RCC 7860 (cell line): ENCODE data around the gene C1orf52.

Experiments used
- DNase-seq: peaks from one replicate; pipeline ENCODE4 v3.0.0-alpha.2; 2015; ENCODE audit warnings: low spot score
- FAIRE-seq: peaks from 2 replicates; lab custom pipeline; 2012; peaks lifted over from hg19 to GRCh38; lab: Jason Lieb, UNC

C1orf52 gene

DNA sequence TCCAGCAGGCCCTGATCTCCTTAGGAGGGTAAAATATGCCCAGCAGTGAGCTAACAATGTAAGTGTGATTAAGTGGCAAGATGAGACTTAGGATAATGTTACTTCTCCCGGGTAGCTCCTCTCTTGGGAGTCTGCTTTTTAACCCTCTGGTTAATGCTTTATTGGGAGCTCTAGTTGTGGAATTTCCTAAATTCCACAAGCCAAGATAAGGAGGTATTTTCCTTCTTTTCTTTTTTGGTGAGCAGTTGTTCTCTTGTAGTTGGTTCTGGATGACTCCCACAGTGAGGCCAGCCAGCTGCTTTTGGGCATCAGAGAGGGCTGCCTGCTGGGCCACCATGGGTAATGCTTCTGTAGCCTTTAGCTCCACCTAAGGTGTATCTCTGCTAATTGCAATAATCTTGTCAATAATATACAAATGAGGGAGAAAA is 19.3 kb downstream of the C1orf52 start:
- DNase-seq (no peak), FAIRE-seq (no peak)

DNA sequence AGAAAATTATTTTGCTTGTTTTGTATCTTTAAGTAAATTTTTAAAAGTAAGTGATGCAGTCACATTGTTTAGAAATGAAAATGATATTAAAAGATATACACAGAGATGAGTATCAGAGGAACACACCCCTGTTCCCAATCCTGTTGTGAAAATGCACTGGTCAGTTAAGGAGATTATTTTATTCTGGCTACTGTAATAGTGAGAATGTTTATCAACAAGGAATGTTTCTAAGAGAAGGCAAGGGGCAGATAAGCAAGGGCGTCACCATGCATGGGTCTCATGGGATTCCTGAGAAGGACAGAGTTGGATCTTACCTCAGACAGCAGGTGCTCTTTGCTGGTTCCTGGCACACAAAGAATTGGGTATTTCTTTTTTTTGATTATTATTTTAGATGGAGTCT is 21.8 kb downstream of the C1orf52 start:
- no peak for DNase-seq
- no peak for FAIRE-seq

DNA sequence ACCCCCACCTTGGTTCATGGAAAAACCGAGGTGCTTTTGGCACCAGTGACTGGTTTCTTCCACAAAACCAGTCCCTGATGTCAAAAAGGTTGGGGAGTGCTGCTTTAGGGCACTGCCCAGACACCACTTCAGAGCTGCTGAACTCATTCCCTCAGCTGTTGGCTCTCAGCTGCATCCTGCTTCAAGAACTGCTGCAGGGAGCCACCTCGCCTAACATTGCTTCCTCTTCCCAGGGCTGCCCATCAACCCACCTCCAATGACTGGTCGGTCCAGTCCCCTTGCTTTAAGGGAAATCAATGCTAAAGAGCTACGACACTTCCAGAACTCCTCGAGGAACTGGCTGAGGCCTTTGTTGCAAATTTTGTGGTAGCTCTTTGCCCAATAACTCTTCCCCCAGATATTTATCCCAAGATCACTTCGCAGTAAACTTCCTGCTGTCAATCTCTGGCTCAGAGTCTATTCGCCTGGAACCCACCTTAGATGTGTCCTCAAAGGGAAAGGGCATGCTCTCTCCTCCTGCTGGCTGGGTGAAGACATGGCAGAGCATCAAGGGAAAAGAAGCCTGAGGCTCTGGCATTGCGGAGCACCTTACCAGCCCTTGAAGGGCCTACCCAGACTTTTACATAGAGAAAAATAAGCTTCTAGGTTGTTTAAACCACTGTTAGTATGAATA is 29.0 kb downstream of the C1orf52 start:
- FAIRE-seq (no peak), DNase-seq (no peak)

DNA sequence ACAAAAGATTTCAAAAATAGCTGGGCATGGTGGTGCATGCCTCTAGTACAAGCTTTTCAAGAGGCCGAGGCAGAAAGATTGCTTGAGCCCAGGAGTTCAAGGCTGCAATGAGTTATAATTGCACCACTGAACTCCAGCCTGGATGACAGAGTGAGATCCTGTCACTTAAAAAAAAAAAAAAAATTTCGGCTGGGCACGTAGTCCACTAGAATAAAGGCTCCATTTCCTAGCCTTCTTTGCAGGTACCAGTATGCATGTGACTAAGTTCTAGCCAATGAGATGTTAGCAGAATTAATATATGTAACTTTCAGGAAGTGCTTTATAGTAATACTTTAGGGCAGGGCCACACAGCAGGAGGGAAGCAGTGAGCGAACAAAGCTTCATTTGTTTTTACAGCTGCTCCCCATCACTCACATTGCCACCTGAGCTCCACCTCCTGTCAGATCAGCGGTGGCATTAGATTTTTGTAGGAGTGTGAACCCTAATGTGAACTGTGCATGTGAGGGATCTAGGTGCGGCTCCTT is 29.8 kb downstream of the C1orf52 start:
- no peak for DNase-seq
- no peak for FAIRE-seq

DNA sequence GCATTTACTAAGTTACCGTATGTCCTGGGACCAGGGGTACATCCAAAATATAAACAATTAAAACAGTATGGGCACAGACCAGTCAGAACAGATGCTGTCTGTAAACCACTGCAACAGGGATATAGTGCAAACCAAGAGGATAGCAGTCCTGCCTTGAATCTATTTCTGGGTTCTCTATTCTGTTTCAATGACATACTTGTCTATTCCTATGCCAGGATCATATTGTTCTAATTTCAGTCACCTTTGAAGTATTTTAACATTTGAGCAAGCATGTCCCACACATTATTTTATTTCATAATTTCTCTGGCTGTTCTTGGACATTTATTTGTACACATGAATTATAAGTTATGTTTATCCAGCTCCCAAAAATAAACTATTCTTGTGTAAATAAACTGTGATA is 30.5 kb downstream of the C1orf52 start:
- FAIRE-seq (no peak), DNase-seq (no peak)

DNA sequence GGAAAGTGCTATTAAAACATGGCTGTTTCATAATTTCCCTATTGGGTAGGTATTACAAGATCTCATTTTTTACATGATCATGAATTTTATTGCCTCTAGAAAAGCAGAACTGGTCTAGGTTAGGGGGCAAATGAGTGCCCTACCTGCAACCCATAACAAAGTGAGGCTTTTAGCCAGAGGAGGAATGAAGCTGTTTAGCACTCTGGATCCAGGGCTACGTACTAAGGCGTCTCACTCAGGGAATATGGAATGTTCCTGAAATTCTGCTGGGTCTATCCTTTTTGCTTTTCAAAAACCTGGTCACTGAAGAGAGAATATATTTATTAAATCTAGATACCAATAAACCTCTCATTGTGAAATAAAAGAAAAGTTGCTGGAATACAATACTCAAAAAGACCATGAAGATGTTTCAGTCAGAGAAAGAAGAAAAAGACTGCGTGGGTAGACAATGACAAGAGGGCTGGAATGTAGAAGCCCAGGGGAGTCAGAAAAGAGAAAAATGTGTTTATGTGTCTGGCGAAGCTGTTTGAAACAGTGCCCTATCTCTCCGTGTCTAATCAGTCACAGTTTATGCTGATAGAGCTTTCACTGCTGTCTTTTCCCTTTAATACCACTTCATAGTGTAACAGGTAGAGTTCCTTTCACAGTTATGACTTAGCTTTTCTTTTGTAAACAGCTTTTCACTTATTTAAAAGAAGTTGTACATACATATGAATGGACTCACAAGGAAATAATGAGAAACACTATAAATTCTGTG is 33.7 kb downstream of the C1orf52 start:
- DNase-seq: no peak
- no peak for FAIRE-seq

DNA sequence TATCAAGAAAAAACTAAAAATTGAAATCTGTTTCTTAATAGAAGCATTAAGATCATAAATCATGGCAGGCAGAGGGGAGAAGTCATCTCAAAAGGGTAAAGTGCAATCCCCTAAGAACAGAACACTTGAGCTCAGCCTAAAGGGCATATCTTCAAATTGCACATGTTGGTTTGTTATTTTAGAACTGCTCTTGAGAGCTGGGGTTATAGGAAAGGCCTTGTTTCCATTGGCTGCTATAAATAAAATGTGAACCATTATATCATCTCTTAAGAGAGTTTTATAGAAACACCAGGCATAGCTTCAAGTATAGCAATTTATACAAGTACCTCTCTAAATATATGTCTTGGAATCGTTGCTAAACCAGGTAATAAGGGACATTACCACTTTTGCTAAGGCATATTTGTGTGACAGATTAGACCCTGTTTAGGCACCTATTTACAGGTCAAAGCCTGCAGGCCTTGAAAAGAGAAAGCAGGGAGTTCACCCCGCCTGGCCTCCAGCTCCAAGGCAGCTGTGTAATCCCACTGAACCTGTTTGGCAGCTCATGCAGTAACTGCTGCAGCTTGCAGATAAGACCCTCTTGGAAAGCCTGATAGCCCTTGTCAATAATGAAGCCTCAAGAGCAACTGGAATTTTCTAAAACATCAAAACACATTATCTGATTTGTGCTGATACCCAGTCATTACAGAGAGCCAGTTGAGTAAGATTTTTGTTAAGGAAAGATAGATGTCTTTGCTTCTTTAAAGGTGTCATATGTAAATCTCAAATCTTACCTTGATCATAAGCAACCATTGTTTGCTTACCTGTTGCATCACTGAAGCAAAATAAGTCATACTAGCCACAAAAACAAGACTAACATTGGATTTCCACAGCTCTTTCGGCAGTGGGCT is 34.5 kb downstream of the C1orf52 start:
- DNase-seq: no peak
- no peak for FAIRE-seq

DNA sequence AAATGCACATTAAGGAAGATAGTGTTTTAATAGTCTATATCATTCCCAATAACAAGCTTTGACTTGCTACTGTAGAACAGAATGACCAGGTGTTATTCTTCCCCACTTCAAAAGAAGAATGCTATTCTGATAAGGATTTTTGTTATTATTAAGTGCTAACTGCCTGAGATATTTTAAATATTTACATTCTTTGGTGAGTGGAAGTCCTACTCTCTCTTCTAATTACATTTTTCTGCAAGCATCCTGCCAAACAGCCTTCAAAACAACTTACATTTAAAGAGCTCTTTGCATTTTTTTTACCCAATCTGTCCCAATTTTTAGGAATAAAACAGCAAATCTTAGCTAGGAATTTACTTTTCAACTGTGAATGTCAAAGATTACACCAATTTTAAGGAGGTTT is 35.2 kb downstream of the C1orf52 start:
- DNase-seq (no peak), FAIRE-seq (no peak)

DNA sequence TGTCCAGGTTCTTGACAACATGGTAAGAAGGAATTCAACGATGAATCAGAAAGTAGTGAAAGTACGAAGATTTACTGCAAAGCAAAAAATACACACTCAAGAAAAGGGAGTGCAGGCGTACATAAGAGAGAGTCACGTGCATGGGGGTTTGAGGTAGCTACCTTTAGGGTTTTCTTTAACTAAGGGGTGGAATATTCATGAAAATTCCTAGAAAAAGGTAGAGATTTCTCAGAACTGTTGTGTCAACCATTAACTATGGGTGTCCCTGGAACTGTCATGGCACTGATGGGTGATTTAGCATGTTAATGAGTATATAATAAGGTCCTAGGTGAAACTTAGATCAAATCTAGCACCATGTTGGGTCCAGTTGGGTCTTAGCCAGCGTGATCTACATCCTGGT is 36.1 kb downstream of the C1orf52 start:
- FAIRE-seq (no peak), DNase-seq (no peak)

DNA sequence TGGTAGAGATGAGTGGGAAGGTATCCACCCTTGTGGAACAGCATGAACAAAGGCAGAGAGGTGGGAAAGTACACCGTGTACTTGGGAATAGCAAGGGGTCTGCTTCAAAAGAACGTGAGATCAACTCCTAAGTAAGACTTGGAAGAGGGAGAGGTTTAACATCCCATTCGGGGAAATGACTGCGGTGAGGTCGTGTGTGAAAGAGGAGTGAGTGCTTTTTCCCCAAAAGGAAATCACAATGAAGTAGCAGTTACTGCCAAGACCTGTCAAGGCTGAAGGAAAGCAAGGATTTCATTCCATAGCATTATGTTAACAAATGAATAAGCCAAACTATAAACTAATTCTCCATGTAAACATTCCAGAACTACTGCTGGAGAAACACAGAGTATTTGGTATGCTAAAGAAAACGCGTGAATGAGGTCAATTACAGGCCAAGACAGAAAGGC is 38.7 kb downstream of the C1orf52 start:
- FAIRE-seq (no peak), DNase-seq (no peak)

DNA sequence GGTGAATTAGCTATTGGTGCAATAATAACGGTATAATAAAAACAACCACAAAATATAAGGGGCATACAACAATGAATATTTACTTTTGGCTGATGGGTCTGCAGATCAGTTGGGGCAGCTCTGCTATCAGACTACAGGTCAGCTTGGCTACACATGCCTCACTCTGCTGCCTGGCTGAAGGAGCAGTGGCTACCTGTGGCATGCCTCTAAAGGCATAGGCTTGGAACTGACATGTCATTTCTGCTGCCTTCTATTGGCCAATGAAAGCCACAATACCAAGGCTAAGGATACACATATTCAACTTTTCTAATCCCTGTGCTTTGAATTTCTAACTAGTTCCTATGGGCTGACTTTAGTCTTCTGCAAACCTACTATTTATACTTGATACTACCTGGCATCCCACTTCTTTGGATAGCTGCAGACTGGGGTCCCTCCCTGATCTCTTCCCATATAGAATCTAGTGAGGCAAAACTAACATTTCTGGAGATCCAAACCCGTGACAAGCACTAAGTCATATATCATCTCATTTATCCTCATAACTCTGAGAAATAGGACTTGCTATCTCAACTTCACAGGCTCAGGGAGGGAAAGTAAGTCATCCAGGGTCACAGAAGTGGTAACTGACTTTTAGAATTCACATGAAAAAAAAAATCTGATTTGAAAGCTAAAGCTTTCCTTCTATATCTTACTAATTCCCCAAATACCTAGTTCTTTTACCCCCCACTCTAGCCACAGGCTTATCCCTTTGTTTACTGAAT is 39.4 kb downstream of the C1orf52 start:
- DNase-seq: no peak
- no peak for FAIRE-seq

DNA sequence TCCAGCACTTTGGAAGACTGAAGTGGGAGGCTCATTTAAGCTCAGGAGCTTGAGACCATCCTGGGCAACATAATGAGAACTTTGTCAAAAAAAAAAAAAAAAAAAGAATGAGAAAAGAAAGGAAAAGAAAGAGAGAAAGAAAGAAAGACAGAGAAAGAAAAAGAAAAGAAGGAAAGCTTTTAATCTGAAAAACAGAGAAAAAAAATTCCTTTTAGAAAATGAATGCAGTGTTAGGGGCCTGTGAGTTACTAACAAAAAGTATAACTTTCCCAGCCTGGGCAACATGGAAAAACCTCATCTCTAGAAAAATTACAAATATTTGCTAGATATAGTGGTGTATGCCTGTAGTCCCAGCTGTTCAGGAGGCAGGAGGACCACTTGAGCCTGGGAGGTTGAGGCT is 42.8 kb downstream of the C1orf52 start:
- FAIRE-seq: no peak
- DNase-seq: no peak

DNA sequence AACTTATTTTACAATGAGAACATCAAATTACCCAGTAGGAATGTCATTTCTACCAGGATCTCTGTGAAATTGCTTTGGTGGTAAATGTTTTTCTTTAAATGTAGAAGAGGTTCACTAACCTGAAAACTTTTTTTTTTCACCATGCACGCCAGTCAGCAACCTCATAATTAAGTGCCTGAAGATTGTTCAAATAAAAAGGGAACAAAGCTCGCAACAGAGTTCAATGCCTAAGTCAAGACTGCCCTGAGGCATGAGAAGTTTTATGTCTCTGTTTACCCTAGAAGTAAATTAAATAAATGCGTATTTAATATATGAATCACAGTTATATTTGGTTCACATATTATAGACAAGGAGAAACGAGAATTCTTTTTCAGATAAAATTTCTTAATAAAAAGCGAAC is 44.8 kb downstream of the C1orf52 start:
- DNase-seq (no peak), FAIRE-seq (no peak)

DNA sequence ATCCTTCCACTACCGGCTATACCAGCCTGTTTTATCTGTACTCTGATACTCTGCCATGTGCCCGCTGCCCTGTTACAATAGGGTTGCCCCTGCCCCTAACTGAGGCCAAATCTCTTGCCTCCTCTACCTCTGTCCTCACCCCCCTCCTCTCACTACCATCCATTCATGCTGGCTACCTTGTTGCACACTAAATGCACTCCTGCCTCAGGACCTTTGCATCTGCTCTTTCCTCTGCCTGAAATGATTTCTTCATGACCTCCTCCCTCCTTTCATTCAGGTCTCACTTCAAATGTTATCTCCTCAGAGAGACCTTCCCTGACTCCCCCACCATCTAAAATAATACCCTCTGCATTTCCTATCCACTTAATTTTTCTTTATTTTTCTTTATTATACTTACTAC is 51.0 kb downstream of the C1orf52 start:
- no peak for DNase-seq
- no peak for FAIRE-seq

DNA sequence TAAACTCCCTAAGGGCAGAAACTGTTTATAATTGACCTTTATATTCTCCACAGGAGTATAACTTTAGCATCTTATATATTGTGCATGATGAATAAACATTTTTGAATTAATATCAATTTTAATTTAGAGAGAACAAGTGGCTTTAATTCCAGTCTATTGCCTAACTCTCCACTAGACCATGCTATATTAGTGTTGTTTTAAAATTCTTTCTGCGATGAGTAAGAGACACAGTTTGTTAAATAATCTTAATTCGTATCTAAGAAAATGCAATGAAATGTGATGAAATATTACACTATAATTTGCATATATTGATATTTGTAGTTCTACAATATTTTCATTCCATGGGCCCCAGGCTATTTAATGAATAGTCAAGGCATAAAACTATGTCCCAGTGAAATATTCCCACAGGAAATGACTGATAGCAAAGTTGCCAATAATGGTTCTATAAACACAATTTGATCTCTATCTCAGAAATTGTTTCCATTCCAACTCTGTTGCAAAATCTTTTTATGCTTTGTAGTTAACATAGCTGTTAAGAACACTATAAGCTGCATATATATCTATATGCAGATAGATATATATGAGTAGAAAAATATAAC is 55.8 kb downstream of the C1orf52 start:
- DNase-seq (no peak), FAIRE-seq (no peak)

DNA sequence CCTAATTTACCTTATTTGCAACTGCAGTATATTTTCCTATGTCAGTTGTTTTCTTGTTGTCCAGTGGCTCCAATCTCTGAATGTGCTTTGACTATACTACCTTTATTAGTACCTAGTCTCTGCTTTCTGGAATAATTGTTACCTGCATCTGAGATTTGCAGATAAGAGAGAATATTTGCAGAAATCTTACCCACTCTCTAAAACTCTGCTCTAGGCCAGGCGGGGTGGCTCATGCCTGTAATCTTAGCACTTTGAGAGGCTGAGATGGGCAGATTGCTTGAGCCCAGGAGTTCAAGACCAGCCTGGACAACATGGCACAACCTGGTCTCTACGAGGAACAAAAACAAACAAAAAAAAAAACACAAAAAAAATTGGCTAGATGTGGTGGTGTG is 56.6 kb downstream of the C1orf52 start:
- DNase-seq: no peak
- no peak for FAIRE-seq

DNA sequence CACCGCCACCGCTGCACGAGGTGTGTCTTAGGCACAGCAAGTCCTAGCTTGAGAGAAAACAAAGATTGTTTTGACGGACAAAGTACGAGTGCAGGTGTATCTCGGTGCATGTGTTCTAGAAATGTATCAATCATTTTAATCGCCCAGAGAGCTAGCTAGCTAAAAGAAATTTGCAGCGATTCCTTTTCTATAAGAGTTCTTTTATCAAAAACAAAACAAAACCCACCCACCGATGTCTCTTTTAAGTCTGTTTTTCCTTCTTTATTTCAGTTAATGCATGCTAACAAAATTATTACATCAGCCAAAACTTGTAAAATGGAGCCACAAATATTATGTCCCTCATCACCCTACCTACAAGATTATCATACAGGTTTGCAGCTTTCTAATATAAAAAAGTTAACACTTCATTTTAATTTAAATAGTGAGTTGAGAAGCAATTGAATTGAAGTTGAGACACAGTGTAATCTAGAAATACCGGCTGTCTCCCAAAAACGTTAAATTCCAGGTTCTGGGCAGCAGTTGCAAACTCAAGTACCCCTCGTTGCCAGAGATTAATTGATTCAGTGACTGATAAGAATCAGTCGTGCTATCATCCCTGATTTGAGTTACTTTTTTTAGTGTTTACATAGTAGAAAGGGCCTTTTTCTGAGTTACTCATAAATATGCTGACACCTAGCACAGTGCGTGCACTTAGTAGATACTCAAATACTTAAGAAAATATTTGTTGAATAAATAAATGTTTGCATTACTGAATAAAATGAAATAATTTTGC is 57.2 kb downstream of the C1orf52 start:
- no peak for DNase-seq
- FAIRE-seq: no peak

DNA sequence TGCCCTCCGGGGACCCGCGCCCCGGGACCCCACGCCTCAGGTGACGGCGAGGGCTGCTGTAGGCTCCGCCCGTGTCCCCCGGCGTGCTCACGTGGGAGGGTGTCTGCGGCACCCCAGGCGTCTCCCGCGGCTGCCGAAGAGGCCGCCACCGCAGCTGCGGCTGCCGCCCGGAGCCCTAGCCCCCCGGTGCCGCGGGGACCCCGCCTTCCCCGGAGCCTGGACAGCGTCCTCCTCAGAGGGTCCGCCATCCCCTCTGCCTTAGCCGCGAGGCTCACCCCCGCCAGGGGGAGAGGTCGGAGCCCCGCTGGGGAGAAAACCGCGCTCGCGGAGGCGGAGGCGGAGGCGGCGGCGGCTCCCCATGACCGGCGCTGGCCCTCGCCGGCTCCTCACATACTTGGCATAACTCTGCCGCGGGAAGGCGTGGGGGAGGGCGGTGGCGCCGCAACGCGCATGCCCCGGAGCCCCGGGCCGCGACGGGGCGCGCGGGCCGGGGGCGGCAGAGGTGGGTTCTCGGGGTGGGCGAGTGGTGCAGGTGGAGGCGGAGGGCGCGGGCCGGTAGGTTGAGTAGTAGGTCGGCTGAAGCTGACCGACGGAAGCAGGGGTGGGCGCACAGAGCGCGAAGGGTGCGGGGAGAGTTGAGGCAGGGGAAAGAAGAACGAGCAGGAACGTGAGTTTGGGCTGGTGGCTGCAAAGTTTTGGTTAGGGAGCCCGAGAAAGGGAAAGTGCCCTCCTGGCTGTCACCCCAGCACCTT is 57.9 kb downstream of the C1orf52 start:
- FAIRE-seq (no peak), DNase-seq (peak; percentile 59)
